ENCODE data around the gene NDRG3.

NDRG3 gene

DNA sequence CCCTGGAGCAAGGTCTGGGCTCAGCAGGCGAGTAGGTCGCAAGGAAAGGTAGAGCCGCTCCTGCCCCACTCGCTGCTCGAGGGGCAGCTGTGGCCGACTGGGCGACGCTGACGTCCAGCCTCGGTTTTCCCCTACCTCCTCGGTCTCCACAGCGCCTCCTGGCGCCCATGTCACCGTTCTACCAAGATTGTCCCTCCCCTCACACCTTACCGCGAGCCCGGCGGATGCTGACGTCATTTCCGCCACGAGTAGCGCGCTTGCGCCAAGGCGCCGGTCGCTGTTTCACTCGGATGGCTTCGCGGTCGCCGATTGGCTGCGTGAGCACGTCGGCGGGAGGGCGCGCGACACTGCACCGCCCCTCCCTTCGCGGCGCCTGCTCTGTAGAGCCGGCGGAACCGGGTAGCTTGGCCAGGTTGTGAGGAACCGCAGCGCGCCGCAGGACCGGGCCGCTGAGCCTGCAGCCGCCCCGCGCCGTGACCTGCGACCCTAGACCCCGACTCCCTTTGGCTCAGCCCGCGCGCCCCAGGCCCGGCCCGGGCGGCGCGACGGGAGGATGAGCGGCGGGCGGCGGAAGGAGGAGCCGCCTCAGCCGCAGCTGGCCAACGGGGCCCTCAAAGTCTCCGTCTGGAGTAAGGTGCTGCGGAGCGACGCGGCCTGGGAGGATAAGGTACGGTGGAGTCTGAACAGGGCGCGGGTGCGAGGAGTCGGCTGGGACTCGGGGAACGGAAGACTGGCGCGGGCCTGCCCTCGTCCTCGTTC, 140.3 kb downstream of the NDRG3 start, which contains the start of gene RAB5IF:
Gene RAB5IF (plus strand): TSS at position 381 of the 759 bp plus-strand sequence. CDS start 173 bp downstream, at position 554.
- peak; percentile 95 for DNase-seq

DNA sequence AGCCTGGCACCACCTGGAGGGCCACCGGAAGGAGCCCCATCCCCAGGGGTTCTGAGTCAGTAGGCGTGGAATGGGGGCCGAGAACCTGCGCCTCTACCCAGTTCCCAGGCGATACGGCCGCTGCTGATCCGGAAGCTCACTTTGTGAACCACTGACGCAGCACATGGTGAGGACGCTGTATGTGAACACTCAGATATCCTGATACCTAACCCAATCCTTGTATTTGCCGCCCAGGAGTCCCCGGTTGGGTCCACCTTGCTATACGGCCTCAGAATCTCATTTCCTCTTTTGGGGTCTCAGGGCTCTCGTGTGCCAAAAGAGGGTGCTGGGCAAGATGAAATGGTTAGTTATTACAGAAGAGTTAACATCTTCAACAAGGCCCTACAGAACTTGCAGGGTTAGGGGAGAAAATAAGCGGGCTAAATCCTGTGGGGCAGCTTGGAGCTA, 140.9 kb downstream of the NDRG3 start:
- DNase-seq: no peak
